Thoracic aorta (tissue), 2 donors: Measurements from ENCODE around the gene ROBO1. TPM values are rescaled to one million over a fixed set of nuclear protein-coding genes. Genes with fewer than 3 reads are reported as not detected.

Experiments
- ATAC-seq: fragments of 150-250 bp; one replicate; pipeline ENCODE4 v1.8.0; 2017; ENCODE audit warnings: low read depth; ENCODE audit not compliant: insufficient number of reproducible peaks, low FRiP score
- DNase-seq: peaks from one replicate; pipeline ENCODE4 v3.0.0-alpha.2; 2020; ENCODE audit warnings: low spot score
- H3K27ac ChIP-seq, 2 donors: fragments of 200-600 bp; sonication (generic); 1 replicate in 1 of 2; 2 replicates in 1 of 2; pipeline ENCODE4 v1.5.1; 2016; ENCODE audit warnings: mild to moderate bottlenecking in 2 of 2, moderate library complexity in 2 of 2
- H3K27me3 ChIP-seq: fragments of 200-600 bp; sonication (generic); replicated peaks from 2 replicates; pipeline ENCODE4 v1.6.0; 2016; ENCODE audit warnings: mild to moderate bottlenecking; ENCODE audit not compliant: insufficient read depth
- H3K36me3 ChIP-seq: fragments of 200-600 bp; sonication (generic); one replicate; pipeline ENCODE4 v1.5.1; 2016
- H3K4me1 ChIP-seq, 2 donors: fragments of 200-600 bp; sonication (generic); 1 replicate in 1 of 2; 2 replicates in 1 of 2; pipeline versions ENCODE4 v1.5.1 to v1.6.0; 2016; ENCODE audit warnings: low read depth in 2 of 2, mild to moderate bottlenecking in 1 of 2; ENCODE audit not compliant: control insufficient read depth in 1 of 2
- H3K4me3 ChIP-seq: fragments of 200-600 bp; sonication (generic); 2 replicates; pipeline ENCODE4 v1.5.1; 2016; ENCODE audit warnings: mild to moderate bottlenecking
- H3K9me3 ChIP-seq: fragments of 200-600 bp; sonication (generic); 2 replicates; pipeline ENCODE4 v1.5.1; 2016
- total RNA-seq, 2 donors: library from RNA; depleted of rRNA; stranded (reverse); fragments of >200 nt; gene quantifications; one replicate each; pipeline versions ENCODE4 v1.1.0 to v1.2.3, GENCODE V29; 2016
- TF ChIP-seq, protein P1 (sequence below): fragments of 200-600 bp; sonication (generic); IDR thresholded peaks from one replicate; pipeline ENCODE4 v1.5.1; 2019; ENCODE audit warnings: antibody characterized with exemption

ROBO1 gene
- total RNA-seq, 2 donors from 2014 or later = 13.3 to 24.4 TPM

DNA sequence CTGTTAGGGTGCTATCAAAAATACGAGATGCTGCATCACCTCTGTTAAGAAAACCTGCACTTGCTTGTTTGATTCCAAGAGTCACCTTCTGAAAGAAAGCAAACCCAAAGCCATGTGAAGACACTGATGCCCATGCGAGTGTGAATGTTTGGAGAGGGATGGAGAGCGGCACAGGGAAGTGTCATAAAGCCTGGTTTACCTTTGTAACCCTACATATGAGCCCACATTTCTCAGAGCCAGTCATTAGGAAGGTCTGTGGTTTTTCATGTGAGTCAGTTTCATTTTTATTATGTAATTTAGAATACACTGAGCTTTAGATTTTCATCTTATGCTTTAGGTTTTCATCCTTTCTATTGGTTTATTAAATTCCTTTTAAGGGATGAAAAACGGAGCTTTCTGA is 896.8 kb downstream of the ROBO1 start:
- no peak overlapping the region for H3K4me3 ChIP-seq
- TF ChIP-seq, protein P1, sequence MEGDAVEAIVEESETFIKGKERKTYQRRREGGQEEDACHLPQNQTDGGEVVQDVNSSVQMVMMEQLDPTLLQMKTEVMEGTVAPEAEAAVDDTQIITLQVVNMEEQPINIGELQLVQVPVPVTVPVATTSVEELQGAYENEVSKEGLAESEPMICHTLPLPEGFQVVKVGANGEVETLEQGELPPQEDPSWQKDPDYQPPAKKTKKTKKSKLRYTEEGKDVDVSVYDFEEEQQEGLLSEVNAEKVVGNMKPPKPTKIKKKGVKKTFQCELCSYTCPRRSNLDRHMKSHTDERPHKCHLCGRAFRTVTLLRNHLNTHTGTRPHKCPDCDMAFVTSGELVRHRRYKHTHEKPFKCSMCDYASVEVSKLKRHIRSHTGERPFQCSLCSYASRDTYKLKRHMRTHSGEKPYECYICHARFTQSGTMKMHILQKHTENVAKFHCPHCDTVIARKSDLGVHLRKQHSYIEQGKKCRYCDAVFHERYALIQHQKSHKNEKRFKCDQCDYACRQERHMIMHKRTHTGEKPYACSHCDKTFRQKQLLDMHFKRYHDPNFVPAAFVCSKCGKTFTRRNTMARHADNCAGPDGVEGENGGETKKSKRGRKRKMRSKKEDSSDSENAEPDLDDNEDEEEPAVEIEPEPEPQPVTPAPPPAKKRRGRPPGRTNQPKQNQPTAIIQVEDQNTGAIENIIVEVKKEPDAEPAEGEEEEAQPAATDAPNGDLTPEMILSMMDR = no peak
- H3K4me1 ChIP-seq = peaks cover 0 to 10% of the 10 kb centered on the region in 2 donors
- H3K27ac ChIP-seq = no peak overlapping the region
- no peak for DNase-seq
- H3K9me3 ChIP-seq = no peaks in the 10 kb centered on the region
- no peak for ATAC-seq
- H3K27me3 ChIP-seq = no peaks in the 10 kb centered on the region
- H3K36me3 ChIP-seq = no peaks in the 10 kb centered on the region

DNA sequence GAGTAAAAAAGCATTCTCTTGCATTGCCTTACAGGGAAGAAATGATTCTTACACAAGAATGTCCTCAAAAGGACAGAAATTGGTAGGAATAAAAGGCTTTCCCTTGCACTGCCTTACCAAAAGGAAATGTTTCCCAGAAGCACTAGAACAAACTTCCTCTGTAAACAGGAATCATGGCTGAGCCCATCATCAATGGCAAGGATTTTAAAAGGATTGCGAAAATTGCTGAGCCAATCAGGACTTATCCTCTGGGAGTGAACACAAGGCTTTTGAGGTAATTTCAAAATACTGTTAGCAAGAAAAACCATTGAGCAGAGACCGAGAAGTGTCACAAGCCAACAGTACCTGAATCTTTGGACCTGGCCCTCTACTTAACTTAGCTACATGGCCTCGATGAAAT is 897.3 kb downstream of the ROBO1 start:
- ATAC-seq = no peak

DNA sequence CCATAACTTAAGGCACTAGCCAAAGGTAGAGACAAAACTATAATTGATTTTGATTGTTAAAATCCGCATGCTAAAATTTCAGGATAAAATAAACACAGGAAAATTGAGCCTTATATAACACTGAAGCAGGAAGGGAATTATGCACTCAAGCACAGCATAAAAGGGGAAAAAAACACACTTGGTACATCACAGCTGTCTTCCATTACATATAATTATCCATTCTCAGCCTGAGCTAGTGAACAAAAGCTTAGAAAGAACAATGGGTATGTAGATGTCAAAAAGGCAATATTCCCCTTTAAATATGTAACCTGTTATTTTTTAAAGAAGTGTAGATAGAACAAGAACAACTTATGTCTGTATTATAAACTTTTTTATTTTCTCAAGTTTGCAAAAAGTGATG is 899.2 kb downstream of the ROBO1 start:
- no peak overlapping the region for H3K27ac ChIP-seq
- no peaks in the 10 kb centered on the region for H3K36me3 ChIP-seq
- TF ChIP-seq, protein P1 = no peak
- ATAC-seq (no peak), DNase-seq (no peak)
- H3K9me3 ChIP-seq = no peaks in the 10 kb centered on the region
- H3K27me3 ChIP-seq = no peaks in the 10 kb centered on the region
- H3K4me3 ChIP-seq = no peak overlapping the region
- H3K4me1 ChIP-seq = peaks cover 0 to 5% of the 10 kb centered on the region in 2 donors

More for the DNA sequence above, 897.3 kb downstream of the ROBO1 start:
- peaks cover 0 to 5% of the 10 kb centered on the region in 2 donors for H3K4me1 ChIP-seq
- no peaks in the 10 kb centered on the region for H3K9me3 ChIP-seq
- no peaks in the 10 kb centered on the region for H3K27me3 ChIP-seq
- H3K36me3 ChIP-seq = no peaks in the 10 kb centered on the region
- DNase-seq = no peak
- H3K27ac ChIP-seq = no peak overlapping the region
- TF ChIP-seq, protein P1 = no peak
- H3K4me3 ChIP-seq = no peak overlapping the region

DNA sequence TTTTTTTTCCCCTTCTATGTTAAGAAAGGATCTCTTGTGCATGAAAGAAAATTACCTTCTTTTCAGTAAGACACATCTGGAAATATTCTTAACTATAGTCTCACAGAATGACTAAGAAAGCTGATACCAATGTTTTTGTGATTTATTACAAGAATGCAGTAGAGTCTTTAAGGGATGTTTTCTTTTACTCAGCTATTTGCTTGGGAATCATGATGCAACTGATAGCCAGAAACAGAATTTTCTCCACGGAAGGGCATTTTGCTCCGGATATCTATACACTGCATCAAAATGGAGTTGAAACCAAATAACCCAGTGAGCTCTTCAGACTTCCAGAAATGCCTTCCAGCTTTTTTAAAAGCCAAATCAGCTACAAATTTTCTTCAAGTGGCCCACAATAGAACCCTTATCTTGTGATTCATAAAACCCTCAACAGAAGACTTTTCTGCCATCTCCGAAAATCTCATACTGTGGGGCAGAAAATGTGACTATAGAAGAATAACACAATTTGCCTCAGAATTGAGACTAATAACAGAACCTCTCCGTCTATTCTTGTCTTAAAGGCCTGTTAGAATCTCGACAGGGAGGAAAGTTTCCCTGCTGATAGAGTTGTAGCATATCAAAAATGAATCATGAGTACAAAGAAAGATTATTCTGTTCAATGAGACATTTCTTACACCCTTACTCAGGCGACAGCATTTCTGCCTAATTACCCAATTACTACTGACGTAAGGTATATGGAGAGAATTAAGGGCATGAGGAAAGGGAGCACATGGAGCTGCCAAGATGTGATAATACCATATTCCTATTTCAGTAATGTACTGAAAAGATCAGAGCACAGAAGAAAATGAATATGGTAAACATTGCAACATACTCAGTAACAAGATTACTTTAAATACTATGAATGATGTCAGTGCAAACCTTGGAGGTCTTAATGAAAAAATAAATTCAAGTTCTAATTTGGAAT is 900.1 kb downstream of the ROBO1 start:
- H3K4me3 ChIP-seq = no peak overlapping the region
- DNase-seq = no peak
- no peak overlapping the region for H3K27ac ChIP-seq
- no peaks in the 10 kb centered on the region for H3K36me3 ChIP-seq
- TF ChIP-seq, protein P1 = no peak
- no peaks in the 10 kb centered on the region for H3K27me3 ChIP-seq
- no peaks in the 10 kb centered on the region for H3K9me3 ChIP-seq
- ATAC-seq = no peak
- H3K4me1 ChIP-seq = peaks cover 0 to 10% of the 10 kb centered on the region in 2 donors

DNA sequence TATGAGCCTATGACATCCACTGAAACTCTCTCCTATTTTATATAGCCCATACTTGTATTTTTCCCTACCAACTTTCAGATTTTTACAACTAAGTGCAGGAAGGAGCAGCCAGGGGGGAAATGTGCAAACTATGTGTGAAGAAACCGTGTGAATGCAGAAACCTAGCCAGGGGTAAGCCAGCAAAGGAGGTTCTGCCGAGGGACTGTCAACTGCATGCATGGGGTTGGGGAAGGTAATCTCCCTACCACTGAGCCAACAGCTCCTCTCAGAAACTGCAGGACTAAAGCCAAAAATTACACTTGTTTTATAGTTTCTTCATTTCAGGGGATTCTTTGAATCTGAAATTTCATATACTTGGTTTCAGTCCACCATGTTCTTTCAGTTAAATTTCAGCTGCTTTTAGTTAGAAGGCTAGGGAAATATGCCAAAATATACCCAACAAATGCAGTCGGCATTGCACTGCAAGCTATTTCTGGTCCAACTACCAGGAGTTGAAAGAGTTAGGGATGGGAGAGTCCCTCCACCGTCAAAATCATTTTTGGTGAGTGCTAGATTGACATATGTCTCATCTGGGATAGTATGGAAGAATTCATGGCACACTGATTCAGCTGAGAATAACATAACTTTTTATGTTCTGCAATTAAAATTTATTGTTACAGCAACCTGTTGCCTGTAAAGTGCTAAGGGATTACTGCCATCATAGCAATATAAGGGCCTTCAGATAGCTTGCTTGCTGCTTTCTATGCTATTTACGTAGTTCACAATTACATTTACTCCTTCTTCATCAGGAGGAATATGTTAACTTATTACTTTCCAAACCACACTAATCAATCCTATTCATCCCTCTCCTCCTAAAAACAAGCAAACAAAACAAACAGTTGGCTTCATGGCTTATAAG is 904.2 kb downstream of the ROBO1 start:
- no peak overlapping the region for H3K27ac ChIP-seq
- TF ChIP-seq, protein P1 = no peak
- no peak overlapping the region for H3K4me3 ChIP-seq
- peaks cover 0 to 10% of the 10 kb centered on the region in 2 donors for H3K4me1 ChIP-seq
- no peaks in the 10 kb centered on the region for H3K27me3 ChIP-seq
- H3K36me3 ChIP-seq = no peaks in the 10 kb centered on the region
- DNase-seq (no peak), ATAC-seq (no peak)
- H3K9me3 ChIP-seq = no peaks in the 10 kb centered on the region
